ENCODE results near the gene ZBTB42.

Gene ZBTB42

GRCh38 chr14:104766256-104766862 is 34.5 kb upstream of the ZBTB42 start:
- peaks cover 10% of the 10 kb centered on the region for H3K36me3 Mint-ChIP-seq
- no peaks in the 10 kb centered on the region for H3K4me1 Mint-ChIP-seq
- H3K9me3 Mint-ChIP-seq = no peaks in the 10 kb centered on the region
- H3K27me3 Mint-ChIP-seq = no peaks in the 10 kb centered on the region
- no peak overlapping the region for H3K4me3 Mint-ChIP-seq
- peak overlapping the region; percentile 51 for H3K27ac Mint-ChIP-seq

GRCh38 chr14:104766863-104767633 is 33.9 kb upstream of the ZBTB42 start:
- H3K27ac Mint-ChIP-seq = no peak overlapping the region
- no peaks in the 10 kb centered on the region for H3K27me3 Mint-ChIP-seq
- peaks cover 9% of the 10 kb centered on the region for H3K36me3 Mint-ChIP-seq
- no peaks in the 10 kb centered on the region for H3K4me1 Mint-ChIP-seq
- no peaks in the 10 kb centered on the region for H3K9me3 Mint-ChIP-seq
- no peak overlapping the region for H3K4me3 Mint-ChIP-seq

DNA sequence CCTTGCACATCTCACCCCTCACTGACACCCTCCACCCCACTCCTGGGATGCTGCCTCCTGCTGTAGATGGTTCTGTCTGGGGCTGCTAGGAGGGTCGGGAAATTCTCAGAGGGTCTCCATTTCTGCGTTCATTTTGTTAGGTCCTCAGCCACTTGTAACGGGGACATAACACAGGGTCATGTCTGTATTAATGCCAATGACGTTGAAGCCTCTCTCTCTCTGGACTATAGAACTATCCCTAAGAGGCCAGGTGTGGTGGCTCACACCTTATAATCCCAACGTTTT is 33.3 kb upstream of the ZBTB42 start:
- no peaks in the 10 kb centered on the region for H3K9me3 Mint-ChIP-seq
- H3K27me3 Mint-ChIP-seq = no peaks in the 10 kb centered on the region
- H3K27ac Mint-ChIP-seq = no peak overlapping the region
- no peak overlapping the region for H3K4me3 Mint-ChIP-seq
- peaks cover 7% of the 10 kb centered on the region for H3K36me3 Mint-ChIP-seq
- no peaks in the 10 kb centered on the region for H3K4me1 Mint-ChIP-seq

- no peaks in the 10 kb centered on the region for H3K4me1 Mint-ChIP-seq
- H3K9me3 Mint-ChIP-seq = no peaks in the 10 kb centered on the region
- H3K27me3 Mint-ChIP-seq = no peaks in the 10 kb centered on the region
- H3K27ac Mint-ChIP-seq = no peak overlapping the region
- peaks cover 7% of the 10 kb centered on the region for H3K36me3 Mint-ChIP-seq
- H3K4me3 Mint-ChIP-seq = no peak overlapping the region
These were observed 32.2 kb upstream of the ZBTB42 start for GRCh38 chr14:104768437-104769323.

- no peaks in the 10 kb centered on the region for H3K4me1 Mint-ChIP-seq
- H3K36me3 Mint-ChIP-seq = peaks cover 7% of the 10 kb centered on the region
- no peak overlapping the region for H3K4me3 Mint-ChIP-seq
- no peaks in the 10 kb centered on the region for H3K27me3 Mint-ChIP-seq
- H3K9me3 Mint-ChIP-seq = no peaks in the 10 kb centered on the region
- no peak overlapping the region for H3K27ac Mint-ChIP-seq
These were observed 31.4 kb upstream of the ZBTB42 start for GRCh38 chr14:104769324-104770071.

DNA sequence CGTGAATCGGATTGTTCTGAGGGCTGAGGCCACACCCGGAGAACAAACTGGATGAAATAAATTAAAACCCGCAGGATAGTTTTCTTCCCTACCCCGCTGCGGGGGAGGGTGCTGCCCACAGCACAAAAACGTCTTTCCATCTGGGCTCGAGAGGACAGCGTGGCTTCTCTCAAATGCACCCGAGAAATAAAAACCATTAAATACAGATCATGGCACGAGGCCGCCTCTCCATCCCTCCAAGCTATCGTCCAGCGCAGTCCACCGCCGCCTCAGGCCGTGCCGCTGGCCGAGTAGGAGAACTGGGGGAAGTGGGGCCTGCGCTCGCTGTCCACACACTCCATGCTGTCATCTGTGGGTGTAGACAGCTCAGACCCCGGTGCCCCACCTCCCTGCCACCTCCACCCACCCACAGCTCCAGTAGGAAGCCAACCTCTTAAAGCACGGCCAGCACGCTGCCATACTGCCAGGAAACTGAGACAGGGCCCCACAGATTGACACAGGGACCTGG is 30.8 kb upstream of the ZBTB42 start:
- Mint-ChIP-seq H3K9me3 (no peaks in the 10 kb centered on the region), H3K4me1 (no peaks in the 10 kb centered on the region), H3K27me3 (no peaks in the 10 kb centered on the region), H3K36me3 (peaks cover 7% of the 10 kb centered on the region), H3K4me3 (no peak overlapping the region), H3K27ac (no peak overlapping the region)

DNA sequence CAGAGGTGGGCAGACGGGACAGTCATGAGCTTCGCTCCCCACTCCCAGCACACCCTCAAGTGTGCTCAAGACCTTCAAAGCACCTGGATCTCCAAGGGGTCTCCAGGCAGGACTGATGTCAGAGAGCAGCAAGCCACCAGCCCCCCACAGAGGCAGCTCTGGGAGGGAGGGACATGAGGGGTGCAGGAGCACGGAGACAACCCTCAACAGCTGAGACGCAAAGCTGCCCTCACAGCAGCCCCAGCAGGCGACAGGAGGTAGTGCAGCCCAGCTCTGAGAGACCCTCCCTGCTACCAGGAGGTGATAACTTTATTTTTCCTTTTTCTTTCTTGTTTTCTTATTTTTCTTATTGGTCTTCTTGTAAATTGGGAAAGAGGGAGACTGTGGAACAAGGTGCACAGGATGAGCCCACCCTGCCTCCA is 30.0 kb upstream of the ZBTB42 start:
- Mint-ChIP-seq H3K9me3 (no peaks in the 10 kb centered on the region), H3K4me3 (no peak overlapping the region), H3K36me3 (peaks cover 7% of the 10 kb centered on the region), H3K27ac (no peak overlapping the region), H3K27me3 (no peaks in the 10 kb centered on the region), H3K4me1 (no peaks in the 10 kb centered on the region)

- Mint-ChIP-seq H3K36me3 (peaks cover 7% of the 10 kb centered on the region), H3K4me3 (no peak overlapping the region), H3K4me1 (no peaks in the 10 kb centered on the region), H3K9me3 (no peaks in the 10 kb centered on the region), H3K27me3 (no peaks in the 10 kb centered on the region), H3K27ac (no peak overlapping the region)
These were observed 29.5 kb upstream of the ZBTB42 start for GRCh38 chr14:104771374-104771773.

DNA sequence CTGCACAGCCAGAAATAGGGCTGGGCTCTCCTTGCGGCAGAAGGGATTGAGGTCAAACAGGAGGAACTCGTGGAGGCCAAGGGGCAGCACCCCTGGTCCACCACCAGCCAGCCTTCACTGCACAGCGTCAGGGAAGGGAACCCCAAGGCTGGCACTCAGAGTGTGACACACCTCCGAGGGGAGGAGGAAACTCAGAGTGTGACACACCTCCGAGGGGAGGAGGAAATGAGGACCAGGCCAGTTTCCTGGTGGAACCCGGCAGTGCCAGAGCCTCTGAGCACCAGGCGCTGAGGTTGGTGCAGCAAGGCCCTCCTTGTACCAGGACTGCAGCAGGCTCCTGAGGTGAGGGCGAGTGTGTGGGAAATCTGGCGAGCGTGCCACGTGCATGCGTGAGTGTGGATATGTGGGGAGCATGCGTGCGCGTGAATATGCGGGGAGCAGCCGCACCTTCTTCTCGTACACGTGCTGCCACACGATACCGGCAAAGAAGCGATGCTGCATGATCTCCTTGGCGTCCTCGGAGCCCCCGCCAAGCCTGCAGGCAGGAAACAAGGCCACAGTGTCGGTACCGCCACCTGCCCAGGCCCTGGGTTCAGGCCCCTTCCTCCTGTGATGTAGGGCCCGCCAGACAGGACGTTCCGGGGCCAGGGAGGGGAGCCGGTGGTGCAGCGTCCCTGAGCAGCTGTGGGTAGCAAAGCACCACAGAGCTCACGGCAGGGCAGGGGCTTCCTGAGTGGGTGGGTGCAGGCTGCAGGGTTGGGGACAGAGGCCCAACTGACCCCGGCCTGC is 28.8 kb upstream of the ZBTB42 start:
- H3K36me3 Mint-ChIP-seq = peaks cover 7% of the 10 kb centered on the region
- H3K27me3 Mint-ChIP-seq = no peaks in the 10 kb centered on the region
- H3K4me1 Mint-ChIP-seq = no peaks in the 10 kb centered on the region
- no peak overlapping the region for H3K4me3 Mint-ChIP-seq
- no peak overlapping the region for H3K27ac Mint-ChIP-seq
- no peaks in the 10 kb centered on the region for H3K9me3 Mint-ChIP-seq

GRCh38 chr14:104772707-104773504 is 28.0 kb upstream of the ZBTB42 start:
- Mint-ChIP-seq H3K9me3 (no peaks in the 10 kb centered on the region), H3K36me3 (peaks cover 7% of the 10 kb centered on the region), H3K4me3 (no peak overlapping the region), H3K27me3 (no peaks in the 10 kb centered on the region), H3K4me1 (no peaks in the 10 kb centered on the region), H3K27ac (no peak overlapping the region)

- H3K27me3 Mint-ChIP-seq = no peaks in the 10 kb centered on the region
- no peak overlapping the region for H3K27ac Mint-ChIP-seq
- no peaks in the 10 kb centered on the region for H3K4me1 Mint-ChIP-seq
- no peaks in the 10 kb centered on the region for H3K9me3 Mint-ChIP-seq
- H3K36me3 Mint-ChIP-seq = peaks cover 7% of the 10 kb centered on the region
- H3K4me3 Mint-ChIP-seq = no peak overlapping the region
These were observed 27.1 kb upstream of the ZBTB42 start for GRCh38 chr14:104773505-104774452.

- H3K4me1 Mint-ChIP-seq = no peaks in the 10 kb centered on the region
These were observed 26.3 kb upstream of the ZBTB42 start for GRCh38 chr14:104774453-104775072.

DNA sequence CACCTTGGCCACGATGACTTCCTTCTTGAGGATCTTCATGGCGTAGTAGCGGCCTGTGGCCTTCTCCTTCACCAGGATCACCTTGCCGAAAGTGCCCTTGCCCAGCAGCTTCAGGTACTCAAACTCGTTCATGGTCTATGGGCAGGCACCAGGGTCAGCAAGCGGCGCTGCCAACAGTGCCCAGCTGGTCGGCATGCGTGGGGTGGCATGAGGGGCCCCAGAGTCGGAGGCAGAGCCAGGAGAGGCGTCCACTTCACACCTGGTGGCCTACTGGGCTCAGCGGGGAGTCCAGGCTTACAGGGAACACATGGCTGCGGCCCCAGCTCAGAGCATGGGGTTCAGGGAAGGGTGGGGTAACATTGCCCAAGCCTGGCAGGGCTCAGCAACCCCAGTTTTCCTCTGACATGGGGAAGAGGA is 25.8 kb upstream of the ZBTB42 start:
- no peaks in the 10 kb centered on the region for H3K9me3 Mint-ChIP-seq
- no peaks in the 10 kb centered on the region for H3K27me3 Mint-ChIP-seq
- peaks cover 7% of the 10 kb centered on the region for H3K36me3 Mint-ChIP-seq
- H3K4me1 Mint-ChIP-seq = no peaks in the 10 kb centered on the region
- no peak overlapping the region for H3K4me3 Mint-ChIP-seq
- H3K27ac Mint-ChIP-seq = no peak overlapping the region

More at GRCh38 chr14:104774453-104775072, 26.3 kb upstream of the ZBTB42 start:
- H3K4me3 Mint-ChIP-seq = no peak overlapping the region
- no peaks in the 10 kb centered on the region for H3K27me3 Mint-ChIP-seq
- no peaks in the 10 kb centered on the region for H3K9me3 Mint-ChIP-seq
- no peak overlapping the region for H3K27ac Mint-ChIP-seq
- H3K36me3 Mint-ChIP-seq = peaks cover 7% of the 10 kb centered on the region
